ENCODE results near the gene PDCD4. TPM values are rescaled to one million over a fixed set of nuclear protein-coding genes. Genes with fewer than 3 reads are reported as not detected.

The PDCD4 gene
- total and polyA plus RNA-seq, 2 of the 8 experiments (the other 6 are each of a cell fraction or from before 2014, with no cell fraction given) = 3.3 to 26.8 TPM

- TF ChIP-seq CEBPB (IDR thresholded peaks at IDR 0.05; ENCODE audit: low read depth, low read length) = no peak
- no peak for TF ChIP-seq HDAC6 (IDR thresholded peaks at IDR 0.05; ENCODE audit: low read depth, low read length)
- no peak for TF ChIP-seq CBX8 (IDR thresholded peaks at IDR 0.05; ENCODE audit: borderline replicate concordance, low read depth, low read length)
- TF ChIP-seq POLR2A (IDR thresholded peaks at IDR 0.05; ENCODE audit: control extremely low read depth in 1 of 2, low read depth in 2 of 2, low read length in 2 of 2) = peak in 1 of 2 experiments; percentile 71; a peak in 2 of 3 replicates
- no peak for TF ChIP-seq NRF1 (IDR thresholded peaks at IDR 0.05; ENCODE audit: low read depth, low read length)
- peak; percentile 83; the same call in 1 of the 2 replicates for TF ChIP-seq SP2 (IDR thresholded peaks at IDR 0.05; ENCODE audit: low read length)
- peak; percentile 41 for TF ChIP-seq KDM4A (IDR thresholded peaks at IDR 0.05; ENCODE audit: low read depth, low read length, severe bottlenecking)
- peak; percentile 84 for TF ChIP-seq ASH2L (IDR thresholded peaks at IDR 0.05; ENCODE audit: low read length)
- TF ChIP-seq CREB1 (IDR thresholded peaks at IDR 0.05) = peak; percentile 85
- TF ChIP-seq JUND (IDR thresholded peaks at IDR 0.05; ENCODE audit: low read length) = no peak
- TF ChIP-seq BACH1 (IDR thresholded peaks at IDR 0.05; ENCODE audit: low read length) = no peak
- TF ChIP-seq, protein P1, sequence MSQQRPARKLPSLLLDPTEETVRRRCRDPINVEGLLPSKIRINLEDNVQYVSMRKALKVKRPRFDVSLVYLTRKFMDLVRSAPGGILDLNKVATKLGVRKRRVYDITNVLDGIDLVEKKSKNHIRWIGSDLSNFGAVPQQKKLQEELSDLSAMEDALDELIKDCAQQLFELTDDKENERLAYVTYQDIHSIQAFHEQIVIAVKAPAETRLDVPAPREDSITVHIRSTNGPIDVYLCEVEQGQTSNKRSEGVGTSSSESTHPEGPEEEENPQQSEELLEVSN (IDR thresholded peaks at IDR 0.05) = no peak
- TF ChIP-seq, protein P2, sequence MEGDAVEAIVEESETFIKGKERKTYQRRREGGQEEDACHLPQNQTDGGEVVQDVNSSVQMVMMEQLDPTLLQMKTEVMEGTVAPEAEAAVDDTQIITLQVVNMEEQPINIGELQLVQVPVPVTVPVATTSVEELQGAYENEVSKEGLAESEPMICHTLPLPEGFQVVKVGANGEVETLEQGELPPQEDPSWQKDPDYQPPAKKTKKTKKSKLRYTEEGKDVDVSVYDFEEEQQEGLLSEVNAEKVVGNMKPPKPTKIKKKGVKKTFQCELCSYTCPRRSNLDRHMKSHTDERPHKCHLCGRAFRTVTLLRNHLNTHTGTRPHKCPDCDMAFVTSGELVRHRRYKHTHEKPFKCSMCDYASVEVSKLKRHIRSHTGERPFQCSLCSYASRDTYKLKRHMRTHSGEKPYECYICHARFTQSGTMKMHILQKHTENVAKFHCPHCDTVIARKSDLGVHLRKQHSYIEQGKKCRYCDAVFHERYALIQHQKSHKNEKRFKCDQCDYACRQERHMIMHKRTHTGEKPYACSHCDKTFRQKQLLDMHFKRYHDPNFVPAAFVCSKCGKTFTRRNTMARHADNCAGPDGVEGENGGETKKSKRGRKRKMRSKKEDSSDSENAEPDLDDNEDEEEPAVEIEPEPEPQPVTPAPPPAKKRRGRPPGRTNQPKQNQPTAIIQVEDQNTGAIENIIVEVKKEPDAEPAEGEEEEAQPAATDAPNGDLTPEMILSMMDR (IDR thresholded peaks at IDR 0.05; ENCODE audit: control extremely low read depth in 1 of 3, insufficient read depth in 1 of 3, low read depth in 1 of 3, low read length in 3 of 3) = no peak
- TF ChIP-seq RAD21 (IDR thresholded peaks at IDR 0.05 in 1 of 2, conservative IDR thresholded peaks at IDR 0.05 in 1 of 2; ENCODE audit: low read depth in 2 of 2, low read length in 2 of 2) = no peak
- TF ChIP-seq RNF2 (IDR thresholded peaks at IDR 0.05; ENCODE audit: borderline replicate concordance, low read depth, low read length, missing control alignments, poor library complexity, severe bottlenecking) = no peak
- TF ChIP-seq CBX5 (IDR thresholded peaks at IDR 0.05; ENCODE audit: low read depth, low read length) = no peak
- no peak for TF ChIP-seq BCL11A (IDR thresholded peaks at IDR 0.05; ENCODE audit: low read depth in 2 of 2, low read length in 2 of 2)
- TF ChIP-seq, protein P3, sequence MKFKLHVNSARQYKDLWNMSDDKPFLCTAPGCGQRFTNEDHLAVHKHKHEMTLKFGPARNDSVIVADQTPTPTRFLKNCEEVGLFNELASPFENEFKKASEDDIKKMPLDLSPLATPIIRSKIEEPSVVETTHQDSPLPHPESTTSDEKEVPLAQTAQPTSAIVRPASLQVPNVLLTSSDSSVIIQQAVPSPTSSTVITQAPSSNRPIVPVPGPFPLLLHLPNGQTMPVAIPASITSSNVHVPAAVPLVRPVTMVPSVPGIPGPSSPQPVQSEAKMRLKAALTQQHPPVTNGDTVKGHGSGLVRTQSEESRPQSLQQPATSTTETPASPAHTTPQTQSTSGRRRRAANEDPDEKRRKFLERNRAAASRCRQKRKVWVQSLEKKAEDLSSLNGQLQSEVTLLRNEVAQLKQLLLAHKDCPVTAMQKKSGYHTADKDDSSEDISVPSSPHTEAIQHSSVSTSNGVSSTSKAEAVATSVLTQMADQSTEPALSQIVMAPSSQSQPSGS (IDR thresholded peaks at IDR 0.05; ENCODE audit: low read length) = peak; percentile 90
- no peak for TF ChIP-seq POU5F1 (IDR thresholded peaks at IDR 0.05; ENCODE audit: low read depth, low read length)
Measured at GRCh38 chr10:110918643-110919348, 47.1 kb downstream of the PDCD4 start, which contains the start of gene BBIP1 (continued).
